PC-3 (cell line): ENCODE data around the gene GFRA1. TPM values are rescaled to one million over a fixed set of nuclear protein-coding genes. Genes with fewer than 3 reads are reported as not detected.
A peak's percentile ranks its signal among the peaks of the same experiment; 100 is the strongest.

Experiments used
- ATAC-seq: fragments of 200-7000 bp; cut with Tn5 transposase; 2 replicates; pipeline ENCODE4 v1.9.1; 2020; ENCODE audit warnings: mild to moderate bottlenecking, moderate library complexity
- BruUV-seq: library from RNA; stranded (reverse); fragments of 400-500 nt; replicated peaks from 2 replicates; lab custom pipeline; 2021; lab: Mats Ljungman, UMichigan
- CTCF ChIA-PET: fragments of 300-600 bp; sonication (Branson Sonifier 250); formaldehyde crosslinking; loops from one replicate; lab custom pipeline; 2022; ENCODE audit warnings: antibody characterized with exemption; lab: Charles Lee
- POLR2A ChIA-PET: fragments of 300-600 bp; sonication (Branson Sonifier 250); formaldehyde crosslinking; loops from one replicate; lab custom pipeline; 2022; ENCODE audit warnings: antibody characterized with exemption; ENCODE audit not compliant: unreplicated experiment; lab: Charles Lee
- DNase-seq: peaks from one replicate; pipeline ENCODE4 v3.0.0-alpha.2; 2015
- H2AFZ ChIP-seq: fragments of 300-600 bp; sonication (generic); 2 replicates; pipeline ENCODE4 v1.6.0; 2016; ENCODE audit warnings: antibody characterized with exemption, low read length
- H3F3A ChIP-seq: fragments of 300-600 bp; sonication (generic); one replicate; pipeline ENCODE4 v1.6.0; 2017; ENCODE audit warnings: antibody characterized with exemption, low read length, control low read depth, mild to moderate bottlenecking; ENCODE audit not compliant: unreplicated experiment
- H3K27ac ChIP-seq: fragments of 300-600 bp; sonication (generic); 2 replicates; pipeline ENCODE4 v1.5.1; 2016; ENCODE audit warnings: mild to moderate bottlenecking, low read length
- H3K27me3 ChIP-seq: fragments of 300-600 bp; sonication (generic); 2 replicates; pipeline ENCODE4 v1.6.1; 2016; ENCODE audit warnings: low read length, mixed read lengths
- H3K36me3 ChIP-seq: fragments of 300-600 bp; sonication (generic); 2 replicates; pipeline ENCODE4 v1.6.1; 2016; ENCODE audit warnings: low read depth, mixed run types, low read length, mixed read lengths
- H3K4me1 ChIP-seq: fragments of 300-600 bp; sonication (generic); 2 replicates; pipeline ENCODE4 v1.5.1; 2016; ENCODE audit warnings: low read length; ENCODE audit not compliant: insufficient read depth
- H3K4me2 ChIP-seq: fragments of 300-600 bp; sonication (generic); 2 replicates; pipeline ENCODE4 v1.6.0; 2016; ENCODE audit warnings: low read length
- H3K4me3 ChIP-seq: fragments of 300-600 bp; sonication (generic); 2 replicates; pipeline ENCODE4 v1.5.1; 2016; ENCODE audit warnings: mild to moderate bottlenecking, low read length, mixed read lengths
- H3K79me2 ChIP-seq: fragments of 300-600 bp; sonication (generic); 2 replicates; pipeline ENCODE4 v1.6.1; 2017; ENCODE audit warnings: low read length, mixed read lengths
- H3K9ac ChIP-seq: fragments of 300-600 bp; sonication (generic); 2 replicates; pipeline ENCODE4 v1.6.0; 2016; ENCODE audit warnings: mild to moderate bottlenecking, low read length
- H3K9me2 ChIP-seq: fragments of 300-600 bp; sonication (generic); replicated peaks from 2 replicates; pipeline ENCODE4 v1.6.1; 2016; ENCODE audit warnings: mixed run types, low read length, mixed read lengths
- H3K9me3 ChIP-seq: fragments of 300-600 bp; sonication (generic); 2 replicates; pipeline ENCODE4 v1.6.1; 2016; ENCODE audit warnings: low read length, mixed read lengths
- H4K20me1 ChIP-seq: fragments of 300-600 bp; sonication (generic); 2 replicates; pipeline ENCODE4 v1.6.1; 2016; ENCODE audit warnings: low read length, mixed read lengths
- EZH2 ChIP-seq: fragments of 300-600 bp; sonication (generic); IDR thresholded peaks from one replicate; pipeline ENCODE4 v1.6.1; 2017; ENCODE audit warnings: antibody characterized with exemption, mild to moderate bottlenecking, low read length; ENCODE audit not compliant: unreplicated experiment
- EZH2phosphoT487 ChIP-seq: fragments of 300-600 bp; sonication (generic); IDR thresholded peaks from 2 replicates; pipeline ENCODE4 v1.6.1; 2018; ENCODE audit warnings: mild to moderate bottlenecking, antibody characterized with exemption, low read length, borderline replicate concordance
- intact Hi-C: fragments of 100-400 bp; cut with micrococcal nuclease; formaldehyde crosslinking; loops from 2 replicates; pipeline ENCODE4 v1.9.0; 2023
- total RNA-seq: library from RNA; depleted of rRNA; stranded (reverse); fragments of >200 nt; gene quantifications from 2 replicates; pipeline ENCODE4 v1.2.3, GENCODE V29; 2014
- TF ChIP-seq, protein P1 (sequence below): fragments of 300-600 bp; sonication (generic); conservative IDR thresholded peaks from 2 replicates; pipeline ENCODE4 v1.5.1; 2017; ENCODE audit warnings: antibody characterized with exemption, low read depth, mild to moderate bottlenecking, low read length

The GFRA1 gene
- total RNA-seq, 1 experiment from 2014 or later: not detected

DNA sequence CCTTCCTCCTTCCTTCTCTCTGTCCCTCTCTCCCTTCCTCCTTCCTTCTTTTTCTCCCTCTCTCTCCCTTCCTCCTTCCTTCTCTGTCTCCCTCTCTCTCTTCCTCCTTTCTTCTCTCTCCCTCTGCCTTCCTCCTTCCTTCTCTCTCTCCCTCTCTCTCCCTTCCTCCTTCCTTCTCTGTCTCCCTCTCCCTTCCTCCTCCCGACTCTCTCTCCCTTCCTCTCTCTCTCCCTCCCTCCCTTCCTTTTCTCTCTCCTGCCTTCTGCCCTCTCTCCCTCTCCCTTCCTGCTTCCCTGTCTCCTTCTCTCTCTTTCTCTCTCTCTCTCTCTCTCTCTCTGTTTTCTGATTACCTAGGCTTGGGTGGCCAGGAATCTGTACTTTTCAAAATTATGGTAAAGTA lies 16.6 kb upstream of the GFRA1 start:
- Histone ChIP-seq H4K20me1 (no peaks in the 10 kb centered on the region), H3K4me2 (no peak overlapping the region), H3K27ac (no peak overlapping the region), H3K4me3 (no peak overlapping the region), H3F3A (no peaks in the 10 kb centered on the region), H3K27me3 (no peaks in the 10 kb centered on the region), H3K9me3 (no peaks in the 10 kb centered on the region), H3K36me3 (no peaks in the 10 kb centered on the region), H3K79me2 (no peaks in the 10 kb centered on the region), H2AFZ (no peak overlapping the region), H3K4me1 (no peaks in the 10 kb centered on the region), H3K9me2 (no peaks in the 10 kb centered on the region), H3K9ac (no peak overlapping the region)
- intact Hi-C loops: no loop called here
- BruUV-seq: no TSS peak
- no peak for ATAC-seq
- ChIA-PET CTCF (no interaction called here), POLR2A (no interaction called here)
- TF ChIP-seq EZH2: no peak
- no peak for TF ChIP-seq EZH2phosphoT487
- TF ChIP-seq, protein P1, sequence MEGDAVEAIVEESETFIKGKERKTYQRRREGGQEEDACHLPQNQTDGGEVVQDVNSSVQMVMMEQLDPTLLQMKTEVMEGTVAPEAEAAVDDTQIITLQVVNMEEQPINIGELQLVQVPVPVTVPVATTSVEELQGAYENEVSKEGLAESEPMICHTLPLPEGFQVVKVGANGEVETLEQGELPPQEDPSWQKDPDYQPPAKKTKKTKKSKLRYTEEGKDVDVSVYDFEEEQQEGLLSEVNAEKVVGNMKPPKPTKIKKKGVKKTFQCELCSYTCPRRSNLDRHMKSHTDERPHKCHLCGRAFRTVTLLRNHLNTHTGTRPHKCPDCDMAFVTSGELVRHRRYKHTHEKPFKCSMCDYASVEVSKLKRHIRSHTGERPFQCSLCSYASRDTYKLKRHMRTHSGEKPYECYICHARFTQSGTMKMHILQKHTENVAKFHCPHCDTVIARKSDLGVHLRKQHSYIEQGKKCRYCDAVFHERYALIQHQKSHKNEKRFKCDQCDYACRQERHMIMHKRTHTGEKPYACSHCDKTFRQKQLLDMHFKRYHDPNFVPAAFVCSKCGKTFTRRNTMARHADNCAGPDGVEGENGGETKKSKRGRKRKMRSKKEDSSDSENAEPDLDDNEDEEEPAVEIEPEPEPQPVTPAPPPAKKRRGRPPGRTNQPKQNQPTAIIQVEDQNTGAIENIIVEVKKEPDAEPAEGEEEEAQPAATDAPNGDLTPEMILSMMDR: no peak
- DNase-seq: no peak

DNA sequence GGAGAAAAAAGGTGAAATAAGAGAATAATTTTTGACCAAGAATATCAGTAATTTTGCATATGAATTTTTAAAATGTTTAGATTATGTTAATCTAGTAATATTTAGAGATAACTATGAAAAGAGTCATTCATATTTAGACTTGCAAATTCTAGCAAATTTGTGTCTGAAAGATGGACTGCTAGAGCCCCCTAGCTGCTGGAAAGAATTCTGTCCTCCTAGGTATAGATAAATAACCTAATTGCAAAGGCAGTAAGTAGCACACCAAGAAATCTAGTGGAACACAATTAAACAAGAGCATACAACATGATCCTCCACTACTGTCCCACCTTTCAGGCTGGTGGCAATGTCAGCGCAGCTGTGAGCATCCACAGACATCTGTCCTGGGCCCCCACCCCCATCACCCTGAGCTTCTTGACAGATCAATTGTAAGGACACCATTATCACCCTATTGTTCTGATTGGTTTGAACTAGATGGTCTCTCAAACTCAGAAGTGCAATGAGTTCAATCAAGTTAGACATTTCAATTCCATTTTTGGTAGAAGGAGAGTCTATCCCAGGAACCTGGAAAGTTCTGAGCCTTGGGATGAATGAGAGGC lies 15.0 kb upstream of the GFRA1 start:
- Histone ChIP-seq H3K4me3 (no peak overlapping the region), H3K9me3 (no peaks in the 10 kb centered on the region), H2AFZ (no peak overlapping the region), H3K36me3 (no peaks in the 10 kb centered on the region), H3K9ac (no peak overlapping the region), H3K9me2 (no peaks in the 10 kb centered on the region), H4K20me1 (no peaks in the 10 kb centered on the region), H3F3A (no peaks in the 10 kb centered on the region), H3K4me1 (no peaks in the 10 kb centered on the region), H3K79me2 (no peaks in the 10 kb centered on the region), H3K27me3 (no peaks in the 10 kb centered on the region), H3K4me2 (no peak overlapping the region), H3K27ac (no peak overlapping the region)
- ChIA-PET POLR2A (no interaction called here), CTCF (no interaction called here)
- no peak for ATAC-seq
- intact Hi-C loops: no loop called here
- no peak for TF ChIP-seq EZH2phosphoT487
- TF ChIP-seq, protein P1: peak; percentile 59
- no peak for TF ChIP-seq EZH2
- DNase-seq: peak; percentile 40
- no TSS peak for BruUV-seq

DNA sequence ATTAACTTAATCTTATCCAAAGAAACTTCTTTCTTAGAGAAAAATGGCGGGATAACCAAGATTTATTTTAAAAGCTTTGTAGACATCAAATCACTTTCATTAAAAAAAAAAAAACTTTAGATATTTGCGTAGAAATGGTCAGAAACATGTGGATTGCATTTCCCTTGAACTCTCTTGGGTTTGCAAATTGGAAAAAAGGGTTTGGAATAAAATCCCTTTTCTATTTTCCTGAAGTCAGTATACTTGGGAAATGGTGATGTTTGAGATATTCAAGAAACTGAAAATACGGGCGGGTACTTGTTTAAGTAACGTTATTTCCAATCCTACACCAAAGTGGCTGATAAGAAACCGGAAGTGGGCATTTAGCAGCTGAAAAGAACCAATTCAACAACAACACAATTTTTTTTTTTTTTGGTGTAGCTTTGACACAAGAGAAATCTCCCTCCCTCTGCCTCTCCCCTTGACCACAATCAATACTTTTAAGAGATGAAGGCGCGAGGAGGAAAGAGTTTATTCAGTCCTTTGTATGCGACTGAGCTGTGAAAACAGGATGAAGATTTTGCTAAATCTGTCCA lies 13.7 kb upstream of the GFRA1 start:
- Histone ChIP-seq H3K9me3 (no peaks in the 10 kb centered on the region), H3K4me1 (no peaks in the 10 kb centered on the region), H3K79me2 (no peaks in the 10 kb centered on the region), H3K4me2 (no peak overlapping the region), H4K20me1 (no peaks in the 10 kb centered on the region), H3F3A (no peaks in the 10 kb centered on the region), H3K9me2 (no peaks in the 10 kb centered on the region), H3K36me3 (no peaks in the 10 kb centered on the region), H3K27ac (no peak overlapping the region), H3K27me3 (no peaks in the 10 kb centered on the region), H2AFZ (no peak overlapping the region), H3K4me3 (no peak overlapping the region), H3K9ac (no peak overlapping the region)
- intact Hi-C loops: no loop called here
- no TSS peak for BruUV-seq
- DNase-seq: no peak
- ChIA-PET POLR2A (no interaction called here), CTCF (no interaction called here)
- no peak for TF ChIP-seq EZH2
- TF ChIP-seq EZH2phosphoT487: no peak
- TF ChIP-seq, protein P1: no peak
- ATAC-seq: no peak
